Calu3 (cell line): Measurements from ENCODE around the gene PSG3. TPM values are rescaled to one million over a fixed set of nuclear protein-coding genes. Genes with fewer than 3 reads are reported as not detected.
"Not testable (repeated sequence)": the region's sequence is repeated elsewhere in the genome, so short reads cannot be mapped to it uniquely, and the experiment has no call there.

ENCODE experiments used
- BruUV-seq: library from RNA; stranded (reverse); fragments of 400-500 nt; replicated peaks from 2 replicates; lab custom pipeline; 2021; lab: Mats Ljungman, UMichigan
- CTCF ChIA-PET: fragments of 300-600 bp; sonication (Branson Sonifier 250); formaldehyde crosslinking; loops from one replicate; lab custom pipeline; 2022; ENCODE audit warnings: antibody characterized with exemption; lab: Charles Lee
- DNase-seq: peaks from one replicate; pipeline ENCODE4 v3.0.0; 2022
- H3K27ac Mint-ChIP-seq: one replicate; pipeline ENCODE4 v1.8.0; 2022; ENCODE audit warnings: mixed read lengths; ENCODE audit not compliant: unreplicated experiment
- H3K27me3 Mint-ChIP-seq: one replicate; pipeline ENCODE4 v1.8.0; 2022; ENCODE audit warnings: mixed read lengths; ENCODE audit not compliant: unreplicated experiment
- H3K36me3 Mint-ChIP-seq: one replicate; pipeline ENCODE4 v1.8.0; 2022; ENCODE audit warnings: mild to moderate bottlenecking, moderate library complexity, mixed read lengths; ENCODE audit not compliant: insufficient read depth, unreplicated experiment
- H3K4me1 Mint-ChIP-seq: one replicate; pipeline ENCODE4 v1.8.0; 2022; ENCODE audit warnings: mild to moderate bottlenecking, low read depth, mixed read lengths; ENCODE audit not compliant: unreplicated experiment
- H3K4me3 Mint-ChIP-seq: one replicate; pipeline ENCODE4 v1.8.0; 2022; ENCODE audit warnings: mild to moderate bottlenecking, low read depth, moderate library complexity, mixed read lengths; ENCODE audit not compliant: unreplicated experiment
- H3K9me3 Mint-ChIP-seq: one replicate; pipeline ENCODE4 v1.8.0; 2022; ENCODE audit warnings: low read depth, mixed read lengths; ENCODE audit not compliant: unreplicated experiment
- intact Hi-C: fragments of 100-400 bp; cut with micrococcal nuclease; formaldehyde crosslinking; loops from one replicate; pipeline ENCODE4 v1.10.0; 2022; ENCODE audit not compliant: unreplicated experiment
- total RNA-seq: library from RNA; stranded (reverse); gene quantifications from 2 replicates; pipeline ENCODE4 v1.2.3, GENCODE V29; 2022
- TF ChIP-seq, protein P1 (sequence below): fragments of 200-600 bp; IDR thresholded peaks from one replicate; pipeline ENCODE4 v1.8.0; 2022; ENCODE audit warnings: antibody characterized with exemption; ENCODE audit not compliant: unreplicated experiment

The PSG3 gene
- total RNA-seq, 1 experiment from 2014 or later = not detected

GRCh38 chr19:42767319-42767718 lies 27.0 kb upstream of the PSG3 start:
- H3K27ac Mint-ChIP-seq, H3K4me3 Mint-ChIP-seq, H3K36me3 Mint-ChIP-seq, BruUV-seq, H3K9me3 Mint-ChIP-seq, intact Hi-C loops: not testable (repeated sequence)
- DNase-seq = peak; percentile 59
- TF ChIP-seq, protein P1, sequence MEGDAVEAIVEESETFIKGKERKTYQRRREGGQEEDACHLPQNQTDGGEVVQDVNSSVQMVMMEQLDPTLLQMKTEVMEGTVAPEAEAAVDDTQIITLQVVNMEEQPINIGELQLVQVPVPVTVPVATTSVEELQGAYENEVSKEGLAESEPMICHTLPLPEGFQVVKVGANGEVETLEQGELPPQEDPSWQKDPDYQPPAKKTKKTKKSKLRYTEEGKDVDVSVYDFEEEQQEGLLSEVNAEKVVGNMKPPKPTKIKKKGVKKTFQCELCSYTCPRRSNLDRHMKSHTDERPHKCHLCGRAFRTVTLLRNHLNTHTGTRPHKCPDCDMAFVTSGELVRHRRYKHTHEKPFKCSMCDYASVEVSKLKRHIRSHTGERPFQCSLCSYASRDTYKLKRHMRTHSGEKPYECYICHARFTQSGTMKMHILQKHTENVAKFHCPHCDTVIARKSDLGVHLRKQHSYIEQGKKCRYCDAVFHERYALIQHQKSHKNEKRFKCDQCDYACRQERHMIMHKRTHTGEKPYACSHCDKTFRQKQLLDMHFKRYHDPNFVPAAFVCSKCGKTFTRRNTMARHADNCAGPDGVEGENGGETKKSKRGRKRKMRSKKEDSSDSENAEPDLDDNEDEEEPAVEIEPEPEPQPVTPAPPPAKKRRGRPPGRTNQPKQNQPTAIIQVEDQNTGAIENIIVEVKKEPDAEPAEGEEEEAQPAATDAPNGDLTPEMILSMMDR = peak; percentile 89
- Mint-ChIP-seq H3K27me3 (peaks cover 16% of the 10 kb centered on the region), H3K4me1 (peaks cover 56% of the 10 kb centered on the region)
- CTCF ChIA-PET = interaction anchor here (1.0 kb wide), 2 partner anchors 26 to 74 kb away, joined by 3 to 4 read pairs; no protein-coding TSS in a partner anchor

GRCh38 chr19:42766871-42767270 lies 26.6 kb upstream of the PSG3 start:
- Mint-ChIP-seq H3K27me3 (peaks cover 12% of the 10 kb centered on the region), H3K4me1 (peaks cover 60% of the 10 kb centered on the region)
- intact Hi-C loops, DNase-seq, BruUV-seq, H3K4me3 Mint-ChIP-seq, H3K9me3 Mint-ChIP-seq, H3K36me3 Mint-ChIP-seq, H3K27ac Mint-ChIP-seq: not testable (repeated sequence)
- CTCF ChIA-PET = interaction anchor here (0.6 to 1.0 kb wide), 3 partner anchors 25 to 73 kb away, joined by 3 to 4 read pairs (median 3); no protein-coding TSS in a partner anchor

DNA sequence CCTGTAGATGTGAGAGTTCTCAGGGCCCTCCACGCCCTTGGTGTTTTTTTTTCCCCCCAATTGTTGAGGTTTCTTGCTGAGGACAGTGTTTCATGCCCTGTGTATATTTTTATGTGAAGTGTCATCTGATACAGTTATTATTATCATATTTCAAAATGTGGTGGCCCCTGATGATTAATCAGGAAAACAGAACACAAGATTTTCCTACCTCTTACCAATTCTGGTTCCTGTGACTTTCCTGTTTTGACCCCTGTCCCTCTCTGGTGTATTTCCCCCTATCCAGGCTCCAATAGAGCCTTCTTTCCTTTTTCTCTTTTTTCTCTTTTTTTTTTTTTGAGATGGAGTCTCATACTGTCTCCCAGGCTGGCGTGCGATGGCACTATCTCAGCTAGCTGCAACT lies 24.6 kb upstream of the PSG3 start:
- Mint-ChIP-seq H3K4me3 (no peak overlapping the region), H3K27ac (no peak overlapping the region), H3K36me3 (peaks cover 6% of the 10 kb centered on the region), H3K4me1 (peaks cover 79% of the 10 kb centered on the region), H3K9me3 (no peaks in the 10 kb centered on the region), H3K27me3 (no peaks in the 10 kb centered on the region)
- TF ChIP-seq, protein P1 = no peak
- DNase-seq = no peak
- no TSS peak for BruUV-seq
- CTCF ChIA-PET = no interaction called here
- intact Hi-C loops = no loop called here

GRCh38 chr19:42762789-42763188 lies 22.5 kb upstream of the PSG3 start:
- peak overlapping the region; percentile 41 for H3K27ac Mint-ChIP-seq
- CTCF ChIA-PET = interaction anchor here (1.5 to 1.6 kb wide), 2 partner anchors 69 to 128 kb away, joined by 4 to 6 read pairs; no protein-coding TSS in a partner anchor
- H3K4me1 Mint-ChIP-seq = peaks cover 74% of the 10 kb centered on the region
- H3K4me3 Mint-ChIP-seq = no peak overlapping the region
- no peak for DNase-seq
- no peaks in the 10 kb centered on the region for H3K27me3 Mint-ChIP-seq
- peaks cover 6% of the 10 kb centered on the region for H3K36me3 Mint-ChIP-seq
- H3K9me3 Mint-ChIP-seq = no peaks in the 10 kb centered on the region
- TF ChIP-seq, protein P1 = no peak
- intact Hi-C loops = no loop called here
- BruUV-seq = no TSS peak

- CTCF ChIA-PET = interaction anchor here (1.5 to 1.6 kb wide), 2 partner anchors 68 to 127 kb away, joined by 4 to 6 read pairs; no protein-coding TSS in a partner anchor
- H3K27ac Mint-ChIP-seq = peak overlapping the region; percentile 61
- intact Hi-C loops, H3K4me3 Mint-ChIP-seq, H3K9me3 Mint-ChIP-seq, H3K36me3 Mint-ChIP-seq, DNase-seq, H3K27me3 Mint-ChIP-seq: not testable (repeated sequence)
- H3K4me1 Mint-ChIP-seq = peaks cover 65% of the 10 kb centered on the region
- BruUV-seq = TSS peak; percentile 13
Measured at GRCh38 chr19:42761924-42762295, 21.6 kb upstream of the PSG3 start.

GRCh38 chr19:42760954-42761923 lies 21.0 kb upstream of the PSG3 start:
- CTCF ChIA-PET = interaction anchor here (1.6 kb wide), 1 partner anchor 68 kb away, joined by 4 read pairs; no protein-coding TSS in a partner anchor
- intact Hi-C loops, H3K4me3 Mint-ChIP-seq, H3K36me3 Mint-ChIP-seq, H3K9me3 Mint-ChIP-seq, BruUV-seq, H3K27me3 Mint-ChIP-seq: not testable (repeated sequence)
- Mint-ChIP-seq H3K27ac (peak overlapping the region; percentile 61), H3K4me1 (peaks cover 58% of the 10 kb centered on the region)
- DNase-seq = peak; percentile 62
